Nephron progenitor cell (in vitro differentiated cells): ENCODE measurements around the gene RALGAPB.
"Not testable (repeated sequence)": the region's sequence is repeated elsewhere in the genome, so short reads cannot be mapped to it uniquely, and the experiment has no call there.

ENCODE experiments used
- DNase-seq: peaks from one replicate; pipeline ENCODE4 v3.0.0; 2021
- H3K27ac Mint-ChIP-seq: 2 replicates; pipeline ENCODE4 v1.8.0; 2021; ENCODE audit warnings: mild to moderate bottlenecking, moderate library complexity, mixed read lengths
- H3K27me3 Mint-ChIP-seq: 2 replicates; pipeline ENCODE4 v1.8.0; 2021; ENCODE audit warnings: mild to moderate bottlenecking, low read depth, mixed read lengths; ENCODE audit not compliant: poor library complexity
- H3K36me3 Mint-ChIP-seq: 2 replicates; pipeline ENCODE4 v1.8.0; 2021; ENCODE audit warnings: low read depth, mixed read lengths
- H3K4me1 Mint-ChIP-seq: 2 replicates; pipeline ENCODE4 v1.8.0; 2021; ENCODE audit warnings: mixed read lengths
- H3K4me3 Mint-ChIP-seq: 2 replicates; pipeline ENCODE4 v1.8.0; 2021; ENCODE audit warnings: mild to moderate bottlenecking, moderate library complexity, mixed read lengths
- H3K9me3 Mint-ChIP-seq: 2 replicates; pipeline ENCODE4 v1.8.0; 2021; ENCODE audit warnings: mild to moderate bottlenecking, moderate library complexity, mixed read lengths
- TF ChIP-seq, protein P1 (sequence below): fragments of 200-600 bp; sonication (generic); IDR thresholded peaks from 2 replicates; pipeline ENCODE4 v1.5.0; 2021; ENCODE audit warnings: antibody characterized with exemption

Gene RALGAPB

GRCh38 chr20:38434301-38434741 lies 38.3 kb upstream of the RALGAPB start:
- DNase-seq: peak; percentile 29
- Mint-ChIP-seq H3K27ac (peak overlapping the region; percentile 99), H3K4me3 (peak overlapping the region; percentile 93), H3K27me3 (peaks cover 16% of the 10 kb centered on the region), H3K9me3 (peaks cover 8% of the 10 kb centered on the region), H3K4me1 (peaks cover 35% of the 10 kb centered on the region), H3K36me3 (peaks cover 47% of the 10 kb centered on the region)
- TF ChIP-seq, protein P1, sequence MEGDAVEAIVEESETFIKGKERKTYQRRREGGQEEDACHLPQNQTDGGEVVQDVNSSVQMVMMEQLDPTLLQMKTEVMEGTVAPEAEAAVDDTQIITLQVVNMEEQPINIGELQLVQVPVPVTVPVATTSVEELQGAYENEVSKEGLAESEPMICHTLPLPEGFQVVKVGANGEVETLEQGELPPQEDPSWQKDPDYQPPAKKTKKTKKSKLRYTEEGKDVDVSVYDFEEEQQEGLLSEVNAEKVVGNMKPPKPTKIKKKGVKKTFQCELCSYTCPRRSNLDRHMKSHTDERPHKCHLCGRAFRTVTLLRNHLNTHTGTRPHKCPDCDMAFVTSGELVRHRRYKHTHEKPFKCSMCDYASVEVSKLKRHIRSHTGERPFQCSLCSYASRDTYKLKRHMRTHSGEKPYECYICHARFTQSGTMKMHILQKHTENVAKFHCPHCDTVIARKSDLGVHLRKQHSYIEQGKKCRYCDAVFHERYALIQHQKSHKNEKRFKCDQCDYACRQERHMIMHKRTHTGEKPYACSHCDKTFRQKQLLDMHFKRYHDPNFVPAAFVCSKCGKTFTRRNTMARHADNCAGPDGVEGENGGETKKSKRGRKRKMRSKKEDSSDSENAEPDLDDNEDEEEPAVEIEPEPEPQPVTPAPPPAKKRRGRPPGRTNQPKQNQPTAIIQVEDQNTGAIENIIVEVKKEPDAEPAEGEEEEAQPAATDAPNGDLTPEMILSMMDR: no peak

- Mint-ChIP-seq H3K27me3 (peaks cover 19% of the 10 kb centered on the region), H3K4me1 (peaks cover 35% of the 10 kb centered on the region), H3K36me3 (peaks cover 40% of the 10 kb centered on the region), H3K9me3 (peaks cover 8% of the 10 kb centered on the region), H3K27ac (peak within 1 kb of the TSS; percentile 99), H3K4me3 (peak within 1 kb of the TSS; percentile 93)
- TF ChIP-seq, protein P1: peak; percentile 100
- peak; percentile 93 for DNase-seq
These were observed 37.7 kb upstream of the RALGAPB start, which contains the start of gene SNHG17 for GRCh38 chr20:38434770-38435554. TSS of gene SNHG17 (minus strand) at chr20:38435328.

GRCh38 chr20:38435555-38435939 lies 37.1 kb upstream of the RALGAPB start:
- Mint-ChIP-seq H3K27ac (no peak overlapping the region), H3K9me3 (peaks cover 8% of the 10 kb centered on the region), H3K4me3 (peak overlapping the region; percentile 93), H3K36me3 (peaks cover 38% of the 10 kb centered on the region), H3K27me3 (peaks cover 19% of the 10 kb centered on the region), H3K4me1 (peaks cover 35% of the 10 kb centered on the region)
- DNase-seq: no peak
- TF ChIP-seq, protein P1: no peak

DNA sequence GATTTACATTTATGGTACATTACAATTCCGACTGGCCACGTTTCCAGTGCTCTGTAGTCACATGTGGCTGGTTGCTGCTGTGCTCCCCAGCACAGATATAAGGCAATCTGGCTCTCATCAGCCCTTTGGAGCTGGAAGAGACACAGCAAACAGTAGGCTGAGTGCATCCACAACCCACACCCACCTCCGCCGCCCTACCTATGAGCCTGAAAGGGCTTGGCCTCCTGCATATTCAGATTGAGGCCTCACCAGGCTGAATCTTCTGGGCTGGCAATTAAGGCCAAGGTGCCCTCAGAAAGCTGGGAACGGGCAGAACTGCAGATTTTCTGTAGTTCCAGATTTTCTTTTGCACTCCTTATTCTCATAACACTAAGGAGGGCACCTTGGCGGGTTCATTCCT lies 34.8 kb upstream of the RALGAPB start:
- DNase-seq: no peak
- Mint-ChIP-seq H3K27ac (no peak overlapping the region), H3K27me3 (peaks cover 31% of the 10 kb centered on the region), H3K4me1 (peaks cover 23% of the 10 kb centered on the region), H3K36me3 (peaks cover 16% of the 10 kb centered on the region), H3K4me3 (no peak overlapping the region), H3K9me3 (no peaks in the 10 kb centered on the region)
- TF ChIP-seq, protein P1: no peak

- H3K4me3 Mint-ChIP-seq, H3K36me3 Mint-ChIP-seq, H3K4me1 Mint-ChIP-seq, H3K27ac Mint-ChIP-seq, H3K9me3 Mint-ChIP-seq, DNase-seq: not testable (repeated sequence)
- H3K27me3 Mint-ChIP-seq: peaks cover 46% of the 10 kb centered on the region
These were observed 31.5 kb upstream of the RALGAPB start for GRCh38 chr20:38441110-38441509.

GRCh38 chr20:38441916-38442315 lies 30.7 kb upstream of the RALGAPB start:
- no peak overlapping the region for H3K27ac Mint-ChIP-seq
- H3K4me1 Mint-ChIP-seq: peaks cover 8% of the 10 kb centered on the region
- H3K36me3 Mint-ChIP-seq: no peaks in the 10 kb centered on the region
- no peak overlapping the region for H3K4me3 Mint-ChIP-seq
- TF ChIP-seq, protein P1: no peak
- H3K9me3 Mint-ChIP-seq: no peaks in the 10 kb centered on the region
- DNase-seq: no peak
- peaks cover 46% of the 10 kb centered on the region for H3K27me3 Mint-ChIP-seq
